ENCODE data around the gene TLE4. TPM values are rescaled to one million over a fixed set of nuclear protein-coding genes. Genes with fewer than 3 reads are reported as not detected.

Gene TLE4
- total RNA-seq, 2 experiments from 2014 or later = 125 to 136 TPM

DNA sequence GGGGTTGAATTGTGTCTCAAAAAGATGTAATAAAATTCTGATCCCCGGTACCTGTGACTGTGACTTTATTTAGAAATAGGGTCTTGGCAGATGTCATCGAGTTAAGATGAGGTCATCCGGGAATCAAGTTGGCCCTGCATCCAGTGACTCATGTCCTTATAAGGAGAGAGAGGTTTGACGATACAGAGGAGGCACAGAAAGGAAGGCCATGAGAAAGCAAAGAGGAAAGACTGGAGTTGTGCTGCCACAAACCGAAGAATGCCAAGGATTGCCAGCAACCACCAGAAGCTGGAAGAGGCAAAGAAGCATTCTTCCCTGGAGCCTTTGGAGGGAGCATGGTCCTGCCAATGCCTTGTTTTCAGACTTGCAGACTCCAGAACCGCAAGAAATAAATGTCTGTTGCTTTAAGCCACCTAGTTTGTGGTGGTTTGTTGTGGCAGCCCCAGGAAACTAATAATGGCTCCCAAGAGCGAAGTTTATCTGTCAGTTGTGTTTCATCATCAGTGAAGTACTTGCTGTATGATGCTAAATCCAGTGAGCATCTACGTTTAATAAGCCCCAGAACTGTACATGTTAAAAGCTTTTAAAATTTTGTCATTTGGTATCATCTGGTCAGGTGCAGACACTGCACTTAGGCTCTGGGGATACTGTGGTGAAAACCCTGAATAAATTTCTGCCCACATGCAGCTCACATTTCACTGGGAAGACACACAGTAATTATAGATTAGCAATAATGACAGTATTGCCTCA lies 114.8 kb downstream of the TLE4 start:
- intact Hi-C loops (cut with DNase I, micrococcal nuclease) = no loop called here

DNA sequence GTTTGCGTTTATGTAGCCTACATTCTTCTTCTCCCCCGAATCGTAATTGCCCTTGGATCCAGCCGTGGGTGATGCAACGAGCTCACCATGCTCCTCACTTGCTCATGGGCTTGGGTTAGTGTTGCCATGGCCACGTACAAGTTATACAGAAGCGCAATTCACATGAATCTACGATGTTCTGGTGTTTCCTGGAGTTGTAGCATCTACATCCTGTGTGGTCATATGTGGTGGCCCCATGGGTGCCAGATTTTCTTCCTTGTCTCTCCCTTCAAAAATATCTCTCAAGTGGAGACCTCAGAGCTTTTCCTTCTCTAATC lies 115.3 kb downstream of the TLE4 start:
- DNase-seq = peak in 6 of 14 experiments; percentile 3 to 66 (median 26)
- no peaks in the 10 kb centered on the region for H3K9me3 Mint-ChIP-seq
- TF ChIP-seq, protein P1, sequence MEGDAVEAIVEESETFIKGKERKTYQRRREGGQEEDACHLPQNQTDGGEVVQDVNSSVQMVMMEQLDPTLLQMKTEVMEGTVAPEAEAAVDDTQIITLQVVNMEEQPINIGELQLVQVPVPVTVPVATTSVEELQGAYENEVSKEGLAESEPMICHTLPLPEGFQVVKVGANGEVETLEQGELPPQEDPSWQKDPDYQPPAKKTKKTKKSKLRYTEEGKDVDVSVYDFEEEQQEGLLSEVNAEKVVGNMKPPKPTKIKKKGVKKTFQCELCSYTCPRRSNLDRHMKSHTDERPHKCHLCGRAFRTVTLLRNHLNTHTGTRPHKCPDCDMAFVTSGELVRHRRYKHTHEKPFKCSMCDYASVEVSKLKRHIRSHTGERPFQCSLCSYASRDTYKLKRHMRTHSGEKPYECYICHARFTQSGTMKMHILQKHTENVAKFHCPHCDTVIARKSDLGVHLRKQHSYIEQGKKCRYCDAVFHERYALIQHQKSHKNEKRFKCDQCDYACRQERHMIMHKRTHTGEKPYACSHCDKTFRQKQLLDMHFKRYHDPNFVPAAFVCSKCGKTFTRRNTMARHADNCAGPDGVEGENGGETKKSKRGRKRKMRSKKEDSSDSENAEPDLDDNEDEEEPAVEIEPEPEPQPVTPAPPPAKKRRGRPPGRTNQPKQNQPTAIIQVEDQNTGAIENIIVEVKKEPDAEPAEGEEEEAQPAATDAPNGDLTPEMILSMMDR (IDR thresholded peaks at IDR 0.05) = no peak
- H3K4me3 ChIP-seq (ENCODE audit: low read length) = no peak overlapping the region
- H3K27ac Mint-ChIP-seq = peak overlapping the region; percentile 25
- no peak overlapping the region for H3K27ac ChIP-seq (ENCODE audit: low read depth in 1 of 2, low read length in 2 of 2)
- CTCF ChIA-PET = no interaction called here
- H3K4me1 Mint-ChIP-seq (ENCODE audit: low read depth) = peaks cover 86% of the 10 kb centered on the region
- no peak overlapping the region for H3K4me3 Mint-ChIP-seq
- H3K9me3 ChIP-seq (ENCODE audit: control insufficient read depth in 1 of 2, insufficient read depth in 1 of 2, low read length in 2 of 2) = no peaks in the 10 kb centered on the region
- peak; percentile 82 for ATAC-seq (ENCODE audit: poor library complexity)
- no peaks in the 10 kb centered on the region for H3K27me3 ChIP-seq (ENCODE audit: control insufficient read depth in 1 of 2, insufficient read depth in 2 of 2, low read length in 2 of 2)
- POLR2A ChIA-PET = interaction anchor here (0.8 to 1.0 kb wide), 2 partner anchors 9 to 116 kb away, joined by 3 to 4 read pairs; partner anchors contain the start of gene TLE4
- peaks cover 20% of the 10 kb centered on the region for H3K36me3 Mint-ChIP-seq (ENCODE audit: low read depth)
- H3K36me3 ChIP-seq (ENCODE audit: insufficient read depth, low read length) = no peaks in the 10 kb centered on the region
- H3K4me1 ChIP-seq (ENCODE audit: insufficient read depth, low read length) = peaks cover 10% of the 10 kb centered on the region
- no peaks in the 10 kb centered on the region for H3K27me3 Mint-ChIP-seq
- intact Hi-C loops (cut with DNase I, micrococcal nuclease) = no loop called here

More for the DNA sequence above, 114.8 kb downstream of the TLE4 start:
- Histone ChIP-seq H3K4me1 (ENCODE audit: insufficient read depth, low read length) (peaks cover 10% of the 10 kb centered on the region), H3K27me3 (ENCODE audit: control insufficient read depth in 1 of 2, insufficient read depth in 2 of 2, low read length in 2 of 2) (no peaks in the 10 kb centered on the region), H3K27ac (ENCODE audit: low read depth in 1 of 2, low read length in 2 of 2) (no peak overlapping the region), H3K9me3 (ENCODE audit: control insufficient read depth in 1 of 2, insufficient read depth in 1 of 2, low read length in 2 of 2) (no peaks in the 10 kb centered on the region), H3K36me3 (ENCODE audit: insufficient read depth, low read length) (no peaks in the 10 kb centered on the region), H3K4me3 (ENCODE audit: low read length) (no peak overlapping the region)
- DNase-seq (no peak), ATAC-seq (ENCODE audit: poor library complexity) (no peak)
- Mint-ChIP-seq H3K4me1 (ENCODE audit: low read depth) (peaks cover 87% of the 10 kb centered on the region), H3K4me3 (no peak overlapping the region), H3K27ac (peak overlapping the region; percentile 25), H3K27me3 (no peaks in the 10 kb centered on the region), H3K36me3 (ENCODE audit: low read depth) (peaks cover 20% of the 10 kb centered on the region), H3K9me3 (no peaks in the 10 kb centered on the region)
- CTCF ChIA-PET = no interaction called here
- TF ChIP-seq, protein P1 (IDR thresholded peaks at IDR 0.05) = no peak
- POLR2A ChIA-PET = interaction anchor here (0.8 to 1.0 kb wide), 2 partner anchors 9 to 115 kb away, joined by 3 to 4 read pairs; partner anchors contain the start of gene TLE4

DNA sequence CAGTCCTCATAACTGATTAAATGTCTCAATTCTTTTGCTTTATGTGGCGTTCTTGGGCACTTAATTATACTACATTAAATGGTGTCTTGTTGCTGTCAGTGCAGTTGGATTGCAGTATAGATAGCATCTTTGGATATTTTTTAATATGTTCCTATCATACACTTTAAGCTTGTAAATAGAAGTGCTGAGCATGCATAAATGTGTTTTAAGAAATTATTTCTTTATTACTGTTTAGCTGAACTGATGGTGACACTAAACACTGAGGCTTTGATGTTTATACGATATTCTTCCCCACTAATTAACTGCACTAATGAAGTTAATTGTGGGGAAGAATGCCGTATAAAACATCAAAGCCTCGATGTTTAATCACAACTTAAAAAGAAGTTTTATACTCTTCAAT lies 116.6 kb downstream of the TLE4 start:
- H3K4me1 Mint-ChIP-seq (ENCODE audit: low read depth) = peaks cover 86% of the 10 kb centered on the region
- no peak for DNase-seq
- Histone ChIP-seq H3K27me3 (ENCODE audit: control insufficient read depth in 1 of 2, insufficient read depth in 2 of 2, low read length in 2 of 2) (no peaks in the 10 kb centered on the region), H3K36me3 (ENCODE audit: insufficient read depth, low read length) (peaks cover 3% of the 10 kb centered on the region), H3K4me1 (ENCODE audit: insufficient read depth, low read length) (peaks cover 10% of the 10 kb centered on the region), H3K27ac (ENCODE audit: low read depth in 1 of 2, low read length in 2 of 2) (no peak overlapping the region), H3K4me3 (ENCODE audit: low read length) (no peak overlapping the region), H3K9me3 (ENCODE audit: control insufficient read depth in 1 of 2, insufficient read depth in 1 of 2, low read length in 2 of 2) (no peaks in the 10 kb centered on the region)
- peaks cover 12% of the 10 kb centered on the region for H3K36me3 Mint-ChIP-seq (ENCODE audit: low read depth)
- TF ChIP-seq, protein P1 (IDR thresholded peaks at IDR 0.05) = no peak
- H3K4me3 Mint-ChIP-seq = no peak overlapping the region
- CTCF ChIA-PET = no interaction called here
- H3K27me3 Mint-ChIP-seq = no peaks in the 10 kb centered on the region
- intact Hi-C loops (cut with DNase I, micrococcal nuclease) = no loop called here
- H3K27ac Mint-ChIP-seq = no peak overlapping the region
- ATAC-seq (ENCODE audit: poor library complexity) = no peak
- POLR2A ChIA-PET = interaction anchor here (1.6 kb wide), 1 partner anchor 116 kb away, joined by 9 read pairs; the partner anchor contains the start of gene TLE4
- no peaks in the 10 kb centered on the region for H3K9me3 Mint-ChIP-seq

Measured in CD4-positive, alpha-beta T cell (primary cell).